Psoas muscle (tissue), 8 donors: ENCODE measurements around the gene ZNF622. TPM values are rescaled to one million over a fixed set of nuclear protein-coding genes. Genes with fewer than 3 reads are reported as not detected.

Experiments used
- ATAC-seq, 4 donors: fragments of 200-7000 bp; cut with Tn5 transposase; one replicate each; pipeline ENCODE4 v1.9.1; 2020; ENCODE audit warnings: moderate library complexity in 3 of 4, mild to moderate bottlenecking in 2 of 4
- DNase-seq, 2 donors: peaks; one replicate each; pipeline ENCODE4 v3.0.0-alpha.2; 2020
- H3K27ac ChIP-seq: fragments of 200-600 bp; one replicate; pipeline ENCODE4 v1.8.0; 2022
- H3K27me3 ChIP-seq, 3 donors: fragments of 200-600 bp in 1 of 3; one replicate each; pipeline versions ENCODE4 v1.6.1 to v1.8.0; 2013 to 2022; ENCODE audit warnings: low read length in 2 of 3, mild to moderate bottlenecking in 2 of 3, moderate library complexity in 1 of 3; ENCODE audit not compliant: insufficient read depth in 3 of 3
- H3K36me3 ChIP-seq, 2 donors: fragments of 200-600 bp in 1 of 2; one replicate each; pipeline versions ENCODE4 v1.6.1 to v1.8.0; 2013 to 2022; ENCODE audit warnings: low read depth in 1 of 2, mild to moderate bottlenecking in 1 of 2, moderate library complexity in 1 of 2; ENCODE audit not compliant: insufficient read depth in 1 of 2
- H3K4me1 ChIP-seq: fragments of 200-600 bp; one replicate; pipeline ENCODE4 v1.8.0; 2022
- H3K4me3 ChIP-seq: fragments of 200-600 bp; one replicate; pipeline ENCODE4 v1.8.0; 2022; ENCODE audit warnings: mild to moderate bottlenecking
- H3K9me3 ChIP-seq: fragments of 200-600 bp; one replicate; pipeline ENCODE4 v1.8.0; 2022
- WGBS, 3 donors: extraction: QIAGEN DNeasy Blood & Tissue Kit; methylation state at CpG; one replicate each; pipeline versions ENCODE4 v1.1.6 to v1.1.7; 2013; 5-methylcytosine and 5-hydroxymethylcytosine counted together
- intact Hi-C, 2 donors: fragments of 100-400 bp; cut with DNase I; formaldehyde crosslinking; loops; one replicate each; pipeline versions ENCODE4 v1.11.0 to v1.14.2; 2022
- polyA plus RNA-seq, 3 donors: library from polyadenylated mRNA; stranded (reverse); fragments of 200-250 nt; gene quantifications; one replicate each; pipeline ENCODE4 v1.2.3, GENCODE V29; 2013
- total RNA-seq, 4 donors: library from RNA; stranded (reverse); fragmentation: NEBNext Ultra II Directional in 2 of 4; extraction: Animal tissue kit (Norgen Biotek cat#: 25700) in 2 of 4; gene quantifications; one replicate each; pipeline versions ENCODE4 v1.2.1 to v1.2.4, GENCODE V29; 2021 to 2023
- TF ChIP-seq, protein P1 (sequence below): fragments of 200-600 bp; IDR thresholded peaks from one replicate; pipeline ENCODE4 v1.8.0; 2022; ENCODE audit warnings: antibody characterized with exemption
- donor health status: healthy with polysubstance abuse.
- donor health status: DM: no; HTN: no; CAD: no; lungs with moderate emphysema.
- donor health status: Bipolar disorder and iron deficiency.
- donor health status: healthy.
- donor health status: DM: yes; HTN: yes; CAD: no.
- donor health status: DM: no; HTN: no; CAD: no.
- donor health status: DM: no; HTN: no; CAD: no.
- donor health status: DM: yes; HTN: yes; CAD: no.

Gene ZNF622
- total and polyA plus RNA-seq, 7 donors, result 11.8 to 142 (median 43.5) TPM

DNA sequence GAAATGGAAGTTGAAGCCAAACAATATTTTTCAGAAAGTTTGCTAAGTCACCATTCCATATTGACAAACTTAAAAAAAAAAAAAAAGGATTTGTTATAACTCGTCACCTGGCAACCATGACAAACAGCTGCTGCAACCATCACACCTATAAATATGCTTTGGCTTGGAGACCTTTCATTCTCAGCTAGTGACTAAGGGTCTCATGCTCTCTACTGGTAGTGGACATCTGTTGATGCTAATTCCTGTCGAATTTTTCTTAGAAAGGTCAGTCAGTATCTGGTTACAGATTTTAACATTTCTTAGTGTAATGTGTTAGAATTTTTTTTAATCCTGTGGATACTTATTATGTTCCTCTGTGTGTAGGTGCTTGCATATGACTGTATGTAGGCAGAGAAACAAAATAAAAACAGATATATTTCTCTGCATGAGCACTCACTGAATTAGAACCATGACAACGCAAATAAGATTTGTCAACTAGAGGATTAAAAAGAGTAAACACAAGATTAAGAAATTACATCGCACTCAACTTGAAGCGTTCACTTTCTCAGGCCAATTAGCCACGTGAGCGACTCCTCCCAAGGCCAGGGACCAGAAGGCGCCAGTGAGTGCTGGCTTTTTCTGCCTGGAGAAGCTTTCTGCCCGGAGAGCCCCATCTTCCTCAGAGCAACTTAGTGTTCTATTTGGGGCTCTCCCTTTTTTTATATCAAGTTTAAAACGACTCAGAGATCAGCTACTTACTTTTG lies 27.0 kb upstream of the ZNF622 start:
- peak; percentile 82 to 91 (median 85) for ATAC-seq

DNA sequence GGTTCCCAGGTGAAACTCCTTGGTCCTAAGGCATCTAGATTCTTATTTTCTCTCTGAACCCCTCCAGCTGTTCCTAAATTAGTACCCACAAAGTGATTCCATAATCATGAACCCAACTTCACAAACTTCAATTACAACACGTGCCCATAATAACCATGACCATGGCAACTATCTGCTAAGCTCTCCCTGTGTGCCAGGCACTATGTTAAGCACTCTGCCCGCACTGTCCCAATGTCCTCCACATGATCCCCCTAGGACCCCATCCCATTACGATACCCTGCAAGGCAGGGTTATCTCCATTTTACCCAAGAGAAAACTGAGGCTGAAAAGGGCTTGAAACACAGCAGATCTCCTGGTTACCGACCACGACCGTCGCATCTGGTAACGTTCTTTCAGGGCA lies 25.3 kb upstream of the ZNF622 start:
- H3K27me3 ChIP-seq, result no peaks in the 10 kb centered on the region
- H3K4me1 ChIP-seq, result peaks cover 70% of the 10 kb centered on the region
- intact Hi-C loops, result loop anchor here in 1 of 2 donors (5.0 kb wide), 1 partner anchor 696 kb away; no protein-coding TSS in a partner anchor
- WGBS, 3 donors, result 27 to 32% (median 28%) methylated on average over 8 of the region's 8 CpGs
- peaks cover 0 to 5% of the 10 kb centered on the region in 2 donors for H3K36me3 ChIP-seq
- H3K4me3 ChIP-seq, result peak overlapping the region; percentile 33
- DNase-seq (no peak), ATAC-seq (no peak)
- peak overlapping the region; percentile 95 for H3K27ac ChIP-seq
- TF ChIP-seq, protein P1, sequence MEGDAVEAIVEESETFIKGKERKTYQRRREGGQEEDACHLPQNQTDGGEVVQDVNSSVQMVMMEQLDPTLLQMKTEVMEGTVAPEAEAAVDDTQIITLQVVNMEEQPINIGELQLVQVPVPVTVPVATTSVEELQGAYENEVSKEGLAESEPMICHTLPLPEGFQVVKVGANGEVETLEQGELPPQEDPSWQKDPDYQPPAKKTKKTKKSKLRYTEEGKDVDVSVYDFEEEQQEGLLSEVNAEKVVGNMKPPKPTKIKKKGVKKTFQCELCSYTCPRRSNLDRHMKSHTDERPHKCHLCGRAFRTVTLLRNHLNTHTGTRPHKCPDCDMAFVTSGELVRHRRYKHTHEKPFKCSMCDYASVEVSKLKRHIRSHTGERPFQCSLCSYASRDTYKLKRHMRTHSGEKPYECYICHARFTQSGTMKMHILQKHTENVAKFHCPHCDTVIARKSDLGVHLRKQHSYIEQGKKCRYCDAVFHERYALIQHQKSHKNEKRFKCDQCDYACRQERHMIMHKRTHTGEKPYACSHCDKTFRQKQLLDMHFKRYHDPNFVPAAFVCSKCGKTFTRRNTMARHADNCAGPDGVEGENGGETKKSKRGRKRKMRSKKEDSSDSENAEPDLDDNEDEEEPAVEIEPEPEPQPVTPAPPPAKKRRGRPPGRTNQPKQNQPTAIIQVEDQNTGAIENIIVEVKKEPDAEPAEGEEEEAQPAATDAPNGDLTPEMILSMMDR, result no peak
- no peaks in the 10 kb centered on the region for H3K9me3 ChIP-seq

More for the DNA sequence above, 27.0 kb upstream of the ZNF622 start:
- H3K27me3 ChIP-seq, result no peaks in the 10 kb centered on the region
- intact Hi-C loops, result loop anchor here in 1 of 2 donors (5.0 kb wide), 1 partner anchor 695 kb away; no protein-coding TSS in a partner anchor
- peak overlapping the region; percentile 40 for H3K4me3 ChIP-seq
- TF ChIP-seq, protein P1, result no peak
- WGBS, 3 donors, result 17 to 23% (median 17%) methylated on average over 10 of the region's 10 CpGs
- H3K36me3 ChIP-seq, result peaks cover 0 to 5% of the 10 kb centered on the region in 2 donors
- peaks cover 55% of the 10 kb centered on the region for H3K4me1 ChIP-seq
- H3K27ac ChIP-seq, result peak overlapping the region; percentile 95
- H3K9me3 ChIP-seq, result no peaks in the 10 kb centered on the region
- DNase-seq, result peak; percentile 51 to 83

DNA sequence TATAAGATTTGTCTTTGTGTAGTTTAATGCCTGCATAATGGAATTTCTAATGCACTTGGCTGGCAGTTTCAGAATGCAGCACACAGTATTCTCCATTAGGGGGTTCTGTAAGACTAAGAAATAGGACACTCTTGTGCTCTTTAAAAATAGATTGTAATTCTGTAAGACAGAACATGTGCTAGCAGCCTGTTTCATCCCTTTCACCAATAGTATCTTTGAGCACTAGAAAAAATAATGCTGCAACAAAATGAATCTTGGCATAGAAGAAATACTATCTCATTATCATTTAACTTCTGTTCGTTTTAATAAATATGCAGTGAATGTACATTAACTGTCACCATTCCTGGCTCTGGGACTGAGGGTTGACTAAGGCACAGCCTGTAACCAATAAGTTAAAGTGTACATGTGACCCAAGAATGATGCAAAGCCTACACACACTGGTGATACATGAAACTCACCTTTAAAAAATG lies 23.8 kb upstream of the ZNF622 start:
- peaks cover 77% of the 10 kb centered on the region for H3K4me1 ChIP-seq
- intact Hi-C loops, result loop anchor here (1.0 to 10.0 kb wide), 4 partner anchors 61 to 295 kb away; no protein-coding TSS in a partner anchor
- DNase-seq, result no peak

DNA sequence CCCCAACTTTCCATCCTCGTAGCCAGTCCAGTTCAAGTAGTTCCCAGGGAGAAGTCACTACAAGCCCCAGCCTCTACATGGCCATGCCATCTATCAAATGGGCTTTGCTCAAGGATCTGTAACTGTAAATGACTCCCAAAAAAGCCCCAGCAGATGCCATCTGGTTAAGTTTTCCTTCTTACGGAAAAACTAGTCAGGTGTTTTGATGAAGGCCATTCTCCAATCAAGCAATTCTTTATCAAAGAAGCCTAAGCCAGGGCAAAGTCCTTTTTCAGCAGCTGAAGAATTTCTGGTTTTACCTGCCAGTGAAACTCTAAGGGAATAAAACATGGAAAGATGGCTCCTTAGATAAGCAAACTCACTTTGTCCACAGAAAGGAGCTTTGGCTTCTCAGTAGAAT lies 21.9 kb upstream of the ZNF622 start:
- peaks cover 0 to 13% of the 10 kb centered on the region in 2 donors for H3K36me3 ChIP-seq
- H3K4me1 ChIP-seq, result peaks cover 68% of the 10 kb centered on the region
- H3K27me3 ChIP-seq, result no peaks in the 10 kb centered on the region
- WGBS, 3 donors, result 58 to 86% (median 73%) methylated on average over 2 of the region's 2 CpGs
- TF ChIP-seq, protein P1, result no peak
- no peak overlapping the region for H3K4me3 ChIP-seq
- H3K9me3 ChIP-seq, result no peaks in the 10 kb centered on the region
- no peak for ATAC-seq
- H3K27ac ChIP-seq, result peak overlapping the region; percentile 95
- intact Hi-C loops, result loop anchor here (5.0 to 10.0 kb wide), 2 partner anchors 65 to 297 kb away; no protein-coding TSS in a partner anchor
- DNase-seq, result no peak

More for the DNA sequence above, 23.8 kb upstream of the ZNF622 start:
- WGBS, 3 donors, result 10 to 15% (median 13%) methylated on average over 1 of the region's 1 CpG
- Histone ChIP-seq H3K27me3 (no peaks in the 10 kb centered on the region), H3K36me3 (peaks cover 0 to 5% of the 10 kb centered on the region in 2 donors), H3K9me3 (no peaks in the 10 kb centered on the region), H3K4me3 (peak overlapping the region; percentile 33), H3K27ac (peak overlapping the region; percentile 95)
- peak; percentile 74 to 79 (median 75) for ATAC-seq
- TF ChIP-seq, protein P1, result peak; percentile 71
